Measurements from ENCODE around the gene ADRA2C. TPM values are rescaled to one million over a fixed set of nuclear protein-coding genes. Genes with fewer than 3 reads are reported as not detected.

The ADRA2C gene
- polyA plus RNA-seq, 1 of the 3 experiments (the other 2 are of a cell fraction), result 0.15 TPM

DNA sequence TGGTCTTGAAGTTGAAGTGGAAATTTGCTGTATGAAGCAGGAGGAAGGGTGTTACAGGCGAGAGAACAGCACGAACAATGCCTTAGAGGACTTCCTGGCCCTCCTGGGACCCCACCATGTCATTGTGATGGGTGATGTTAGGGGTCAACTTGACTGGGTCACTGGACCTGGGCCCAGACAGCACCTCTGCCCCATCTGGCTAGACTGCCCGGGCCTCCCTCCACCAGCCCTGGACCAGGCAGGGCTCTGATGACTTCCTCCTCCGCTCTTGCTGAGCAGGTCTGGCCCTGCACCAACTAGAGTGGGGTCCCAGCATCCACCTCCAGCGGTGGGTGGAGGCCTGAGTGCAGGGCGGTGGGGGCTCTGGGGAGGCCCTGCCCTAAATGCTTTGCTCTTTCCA, 48.9 kb upstream of the ADRA2C start:
- no peak for DNase-seq
- Histone ChIP-seq H4K20me1 (ENCODE audit: insufficient read depth) (no peaks in the 10 kb centered on the region), H3K9me2 (no peaks in the 10 kb centered on the region), H3K9me3 (no peaks in the 10 kb centered on the region), H3K27ac (ENCODE audit: low read depth in 2 of 2, low read length in 1 of 2) (no peak overlapping the region), H3F3A (replicated peaks; ENCODE audit: insufficient read depth) (no peaks in the 10 kb centered on the region), H3K27me3 (ENCODE audit: insufficient read depth) (no peaks in the 10 kb centered on the region), H3K4me3 (ENCODE audit: low read depth in 2 of 2, low read length in 1 of 2) (no peak overlapping the region), H3K36me3 (replicated peaks in 1 of 2; ENCODE audit: control insufficient read depth in 1 of 2, insufficient read depth in 2 of 2, low read length in 1 of 2) (no peaks in the 10 kb centered on the region), H2AFZ (ENCODE audit: low read depth) (no peak overlapping the region), H3K4me2 (no peak overlapping the region), H3K9ac (no peak overlapping the region), H3K79me2 (ENCODE audit: insufficient read depth) (no peaks in the 10 kb centered on the region), H3K4me1 (ENCODE audit: control insufficient read depth in 1 of 2, insufficient read depth in 2 of 2, low read depth in 1 of 2, low read length in 1 of 2) (peaks cover 0 to 12% of the 10 kb centered on the region in 2 experiments; a peak in 1 of 4 replicates)
- ChIA-PET CTCF (interaction anchor here (1.5 kb wide), 1 partner anchor 22 kb away, joined by 3 read pairs; no protein-coding TSS in a partner anchor), POLR2A (no interaction called here)
- 16% methylated on average over 3 of the region's 6 CpGs for whole genome bisulfite sequencing (ENCODE audit: low lambda C conversion rate)
- TF ChIP-seq EZH2phosphoT487 (IDR thresholded peaks at IDR 0.05; ENCODE audit: borderline replicate concordance, low read depth) (no peak), GABPA (IDR thresholded peaks at IDR 0.05; ENCODE audit: low read depth) (no peak), RAD21 (IDR thresholded peaks at IDR 0.05; ENCODE audit: low read length) (no peak), POLR2AphosphoS5 (IDR thresholded peaks at IDR 0.05; ENCODE audit: low read depth, low read length) (no peak), FOXJ3 (CRISPR knock-in tag; IDR thresholded peaks at IDR 0.05) (no peak)

DNA sequence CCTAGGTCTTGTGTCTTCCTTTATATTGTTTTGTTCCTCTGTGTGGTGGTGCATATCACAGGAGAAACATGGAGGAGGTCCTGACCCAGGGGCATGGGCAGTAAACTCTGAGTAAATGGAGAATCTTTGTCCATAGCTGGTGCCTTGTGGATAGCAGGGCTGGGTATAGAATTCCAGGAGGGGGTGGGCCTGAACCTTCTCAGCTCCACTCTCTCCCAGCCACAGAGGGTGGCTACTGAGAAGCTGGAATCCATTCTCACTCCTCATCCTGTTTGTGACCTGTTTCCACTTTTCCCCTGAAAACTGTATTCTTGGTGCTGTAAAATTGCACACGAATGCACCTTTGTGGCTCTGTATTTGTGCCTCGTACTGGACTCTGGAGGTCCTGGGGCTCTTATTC, 47.7 kb upstream of the ADRA2C start:
- Histone ChIP-seq H4K20me1 (ENCODE audit: insufficient read depth) (no peaks in the 10 kb centered on the region), H3K27me3 (ENCODE audit: insufficient read depth) (no peaks in the 10 kb centered on the region), H2AFZ (ENCODE audit: low read depth) (no peak overlapping the region), H3K4me1 (ENCODE audit: control insufficient read depth in 1 of 2, insufficient read depth in 2 of 2, low read depth in 1 of 2, low read length in 1 of 2) (peaks cover 0 to 12% of the 10 kb centered on the region in 2 experiments; a peak in 1 of 4 replicates), H3K9me2 (no peaks in the 10 kb centered on the region), H3K79me2 (ENCODE audit: insufficient read depth) (no peaks in the 10 kb centered on the region), H3K9me3 (no peaks in the 10 kb centered on the region), H3K9ac (no peak overlapping the region), H3F3A (replicated peaks; ENCODE audit: insufficient read depth) (no peaks in the 10 kb centered on the region), H3K4me2 (no peak overlapping the region), H3K36me3 (replicated peaks in 1 of 2; ENCODE audit: control insufficient read depth in 1 of 2, insufficient read depth in 2 of 2, low read length in 1 of 2) (no peaks in the 10 kb centered on the region), H3K27ac (ENCODE audit: low read depth in 2 of 2, low read length in 1 of 2) (no peak overlapping the region), H3K4me3 (ENCODE audit: low read depth in 2 of 2, low read length in 1 of 2) (no peak overlapping the region)
- DNase-seq, result no peak
- ChIA-PET CTCF (no interaction called here), POLR2A (no interaction called here)
- 4% methylated on average over 2 of the region's 2 CpGs for WGBS (ENCODE audit: low lambda C conversion rate)
- TF ChIP-seq JUND (IDR thresholded peaks at IDR 0.05) (no peak), EZH2phosphoT487 (IDR thresholded peaks at IDR 0.05; ENCODE audit: borderline replicate concordance, low read depth) (no peak), NFIC (IDR thresholded peaks at IDR 0.05; ENCODE audit: borderline replicate concordance) (no peak)

DNA sequence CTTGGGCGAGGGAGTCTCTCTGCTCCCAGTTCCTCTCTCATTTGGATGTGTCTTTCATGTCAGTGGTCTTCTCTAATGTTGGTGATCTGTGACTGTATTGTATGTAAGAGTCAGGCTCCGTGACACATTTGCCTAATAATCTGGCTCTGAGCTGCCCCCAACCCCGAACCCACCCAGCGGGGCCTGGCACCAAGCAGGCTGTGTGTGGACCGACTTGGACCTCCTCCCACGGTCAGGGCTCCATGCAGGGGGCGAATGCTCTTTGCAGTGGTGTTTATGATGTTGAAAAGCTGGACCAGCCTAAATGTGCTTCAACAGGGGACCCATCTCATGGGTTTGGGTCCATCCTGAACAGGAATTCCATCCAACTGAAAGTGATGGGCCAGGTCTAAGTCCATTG, 47.0 kb upstream of the ADRA2C start:
- WGBS (ENCODE audit: low lambda C conversion rate), result 8% methylated on average over 7 of the region's 7 CpGs
- Histone ChIP-seq H2AFZ (ENCODE audit: low read depth) (no peak overlapping the region), H4K20me1 (ENCODE audit: insufficient read depth) (no peaks in the 10 kb centered on the region), H3K4me2 (no peak overlapping the region), H3K4me1 (ENCODE audit: control insufficient read depth in 1 of 2, insufficient read depth in 2 of 2, low read depth in 1 of 2, low read length in 1 of 2) (peaks cover 0 to 12% of the 10 kb centered on the region in 2 experiments; a peak in 1 of 4 replicates), H3K9me3 (no peaks in the 10 kb centered on the region), H3K9ac (no peak overlapping the region), H3K27me3 (ENCODE audit: insufficient read depth) (no peaks in the 10 kb centered on the region), H3F3A (replicated peaks; ENCODE audit: insufficient read depth) (no peaks in the 10 kb centered on the region), H3K79me2 (ENCODE audit: insufficient read depth) (no peaks in the 10 kb centered on the region), H3K4me3 (ENCODE audit: low read depth in 2 of 2, low read length in 1 of 2) (no peak overlapping the region), H3K36me3 (replicated peaks in 1 of 2; ENCODE audit: control insufficient read depth in 1 of 2, insufficient read depth in 2 of 2, low read length in 1 of 2) (no peaks in the 10 kb centered on the region), H3K27ac (ENCODE audit: low read depth in 2 of 2, low read length in 1 of 2) (no peak overlapping the region), H3K9me2 (no peaks in the 10 kb centered on the region)
- no peak for TF ChIP-seq NFIC (IDR thresholded peaks at IDR 0.05; ENCODE audit: borderline replicate concordance)
- TF ChIP-seq, protein P1, sequence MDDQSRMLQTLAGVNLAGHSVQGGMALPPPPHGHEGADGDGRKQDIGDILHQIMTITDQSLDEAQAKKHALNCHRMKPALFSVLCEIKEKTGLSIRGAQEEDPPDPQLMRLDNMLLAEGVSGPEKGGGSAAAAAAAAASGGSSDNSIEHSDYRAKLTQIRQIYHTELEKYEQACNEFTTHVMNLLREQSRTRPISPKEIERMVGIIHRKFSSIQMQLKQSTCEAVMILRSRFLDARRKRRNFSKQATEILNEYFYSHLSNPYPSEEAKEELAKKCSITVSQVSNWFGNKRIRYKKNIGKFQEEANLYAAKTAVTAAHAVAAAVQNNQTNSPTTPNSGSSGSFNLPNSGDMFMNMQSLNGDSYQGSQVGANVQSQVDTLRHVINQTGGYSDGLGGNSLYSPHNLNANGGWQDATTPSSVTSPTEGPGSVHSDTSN (IDR thresholded peaks at IDR 0.05), result no peak
- no peak for DNase-seq
- ChIA-PET CTCF (no interaction called here), POLR2A (no interaction called here)
